Measurements from ENCODE around the gene PPFIBP2.

- TF ChIP-seq RAD21 (CRISPR knock-in tag; IDR thresholded peaks at IDR 0.05) (no peak), NR3C1 (CRISPR knock-in tag; IDR thresholded peaks at IDR 0.05) (no peak)
Measured at GRCh38 chr11:7576726-7577290, 63.0 kb downstream of the PPFIBP2 start.
